K562 (cell line): Measurements from ENCODE around the gene ISM1.

ENCODE experiments used
- CREM ChIP-seq: IDR thresholded peaks from 2 replicates; pipeline ENCODE4 v1.6.1; 2014; ENCODE audit warnings: antibody characterized with exemption, low read depth
- HDAC6 ChIP-seq: IDR thresholded peaks from 2 replicates; pipeline ENCODE4 v1.6.1; 2012; ENCODE audit warnings: low read depth, mild to moderate bottlenecking, control low read depth, inconsistent platforms, low read length, moderate library complexity
- HMG20A ChIP-seq: fragments of 450-650 bp; formaldehyde crosslinking; conservative IDR thresholded peaks from 2 replicates; pipeline ENCODE4 v1.4.0; 2020; ENCODE audit warnings: mild to moderate bottlenecking, mixed read lengths
- JUN ChIP-seq, 2 experiments: sonication (generic) in 1 of 2; formaldehyde crosslinking in 1 of 2; IDR thresholded peaks; 2 replicates each; pipeline versions ENCODE4 v1.6.1 to v1.8.0; 2012 to 2022; ENCODE audit warnings: borderline replicate concordance in 2 of 2, mild to moderate bottlenecking in 2 of 2, improper control_type of control experiment in 1 of 2, low read depth in 1 of 2, low read length in 1 of 2, missing genetic modification reagents in 1 of 2
- L3MBTL2 ChIP-seq: fragments of 450-650 bp; IDR thresholded peaks from 2 replicates; pipeline ENCODE4 v1.6.1; 2016; ENCODE audit warnings: mild to moderate bottlenecking, moderate library complexity
- NEUROD1 ChIP-seq: fragments of 150-350 bp; IDR thresholded peaks from 2 replicates; pipeline ENCODE4 v1.6.1; 2014; ENCODE audit warnings: borderline replicate concordance, low read length, low read depth; ENCODE audit not compliant: partially characterized antibody
- PKNOX1 ChIP-seq: fragments of 450-650 bp; IDR thresholded peaks from 2 replicates; pipeline ENCODE4 v1.6.1; 2016
- RCOR1 ChIP-seq, 2 experiments: IDR thresholded peaks; 2 replicates each; pipeline ENCODE4 v1.6.1; 2012; ENCODE audit warnings: low read depth in 2 of 2, low read length in 2 of 2, borderline replicate concordance in 1 of 2, improper control_type of control experiment in 1 of 2
- TCF7L2 ChIP-seq: fragments of 150-350 bp; IDR thresholded peaks from 2 replicates; pipeline ENCODE4 v1.6.1; 2016; ENCODE audit warnings: low read depth, mild to moderate bottlenecking, low read length, moderate library complexity
- ZFPM2 ChIP-seq: fragments of 250-450 bp; sonication (Bioruptor Pico); IDR thresholded peaks from 2 replicates; pipeline ENCODE4 v1.5.1; 2022; ENCODE audit warnings: mild to moderate bottlenecking
- ZNF133 ChIP-seq: fragments of 250-450 bp; sonication (Bioruptor Pico); IDR thresholded peaks from 2 replicates; pipeline ENCODE4 v1.4.0; 2020; ENCODE audit warnings: mild to moderate bottlenecking
- ZNF609 ChIP-seq: sonication (generic); formaldehyde crosslinking; IDR thresholded peaks from 2 replicates; pipeline ENCODE4 v1.8.1; 2023; ENCODE audit warnings: missing genetic modification reagents, mild to moderate bottlenecking, borderline replicate concordance
- TF ChIP-seq, protein P1 (sequence below): fragments of 250-450 bp; sonication (Bioruptor Pico); IDR thresholded peaks from 2 replicates; pipeline ENCODE4 v1.8.0; 2021; ENCODE audit warnings: moderate library complexity, mild to moderate bottlenecking, inconsistent platforms
- TF ChIP-seq, protein P2 (sequence below): sonication (generic); formaldehyde crosslinking; IDR thresholded peaks from 2 replicates; pipeline ENCODE4 v1.9.0; 2022; ENCODE audit warnings: mild to moderate bottlenecking, missing genetic modification reagents

DNA sequence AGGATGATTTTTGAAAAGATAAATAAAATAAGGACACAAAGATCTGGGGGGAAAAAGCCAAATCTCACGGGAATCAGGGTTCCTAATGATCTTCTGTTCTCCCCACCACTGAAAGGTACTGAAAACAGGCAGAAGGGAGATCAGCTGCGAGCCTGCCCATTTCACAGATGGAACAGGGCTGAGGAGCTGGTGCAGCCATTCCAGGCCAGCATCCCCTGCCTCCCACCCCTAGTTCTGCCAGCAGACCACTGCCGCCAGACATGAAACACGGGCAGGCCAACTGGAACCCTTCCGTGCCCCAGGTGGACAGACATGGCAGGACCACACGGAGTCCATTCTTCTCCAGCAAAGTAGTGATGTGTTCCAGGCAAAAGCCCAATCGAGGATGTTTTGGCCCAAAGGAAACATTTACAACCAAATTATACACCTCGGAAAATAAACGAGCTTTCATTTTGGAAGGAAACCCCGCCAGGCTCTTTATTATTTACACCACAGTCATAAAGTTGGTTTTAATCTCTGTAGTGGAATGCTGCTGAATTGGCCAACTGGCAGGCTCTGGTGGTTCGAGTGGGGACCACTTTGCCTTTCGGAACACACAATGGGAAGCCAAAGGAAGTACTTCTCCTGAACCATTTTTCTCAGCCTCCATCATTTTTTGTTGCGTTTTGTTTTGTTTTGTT, 28.2 kb downstream of the ISM1 start:
- no peak for TF ChIP-seq HMG20A
- no peak for TF ChIP-seq ZFPM2 (CRISPR knock-in tag)
- no peak for TF ChIP-seq TCF7L2
- TF ChIP-seq, protein P1, sequence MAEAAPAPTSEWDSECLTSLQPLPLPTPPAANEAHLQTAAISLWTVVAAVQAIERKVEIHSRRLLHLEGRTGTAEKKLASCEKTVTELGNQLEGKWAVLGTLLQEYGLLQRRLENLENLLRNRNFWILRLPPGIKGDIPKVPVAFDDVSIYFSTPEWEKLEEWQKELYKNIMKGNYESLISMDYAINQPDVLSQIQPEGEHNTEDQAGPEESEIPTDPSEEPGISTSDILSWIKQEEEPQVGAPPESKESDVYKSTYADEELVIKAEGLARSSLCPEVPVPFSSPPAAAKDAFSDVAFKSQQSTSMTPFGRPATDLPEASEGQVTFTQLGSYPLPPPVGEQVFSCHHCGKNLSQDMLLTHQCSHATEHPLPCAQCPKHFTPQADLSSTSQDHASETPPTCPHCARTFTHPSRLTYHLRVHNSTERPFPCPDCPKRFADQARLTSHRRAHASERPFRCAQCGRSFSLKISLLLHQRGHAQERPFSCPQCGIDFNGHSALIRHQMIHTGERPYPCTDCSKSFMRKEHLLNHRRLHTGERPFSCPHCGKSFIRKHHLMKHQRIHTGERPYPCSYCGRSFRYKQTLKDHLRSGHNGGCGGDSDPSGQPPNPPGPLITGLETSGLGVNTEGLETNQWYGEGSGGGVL (CRISPR knock-in tag), result no peak
- TF ChIP-seq ZNF609 (CRISPR knock-in tag), result no peak
- no peak for TF ChIP-seq HDAC6
- TF ChIP-seq PKNOX1, result no peak
- TF ChIP-seq JUN (IDR thresholded peaks at IDR 0.05; ENCODE audit: borderline replicate concordance, low read depth, low read length), result no peak
- no peak for TF ChIP-seq JUN (CRISPR knock-in tag; IDR thresholded peaks at IDR 0.05; ENCODE audit: borderline replicate concordance)
- TF ChIP-seq ZNF133 (CRISPR knock-in tag), result no peak
- TF ChIP-seq RCOR1 (IDR thresholded peaks at IDR 0.05; ENCODE audit: borderline replicate concordance in 1 of 2, low read depth in 2 of 2, low read length in 2 of 2), result no peak
- TF ChIP-seq CREM, result no peak
- no peak for TF ChIP-seq L3MBTL2
- TF ChIP-seq NEUROD1, result no peak
- TF ChIP-seq, protein P2, sequence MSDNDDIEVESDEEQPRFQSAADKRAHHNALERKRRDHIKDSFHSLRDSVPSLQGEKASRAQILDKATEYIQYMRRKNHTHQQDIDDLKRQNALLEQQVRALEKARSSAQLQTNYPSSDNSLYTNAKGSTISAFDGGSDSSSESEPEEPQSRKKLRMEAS (CRISPR knock-in tag), result no peak
